Endothelial cell of umbilical vein (primary cell): ENCODE data around the gene PLPPR3. TPM values are rescaled to one million over a fixed set of nuclear protein-coding genes. Genes with fewer than 3 reads are reported as not detected.

ENCODE experiments used
- BruUV-seq: library from RNA; stranded (reverse); fragments of 400-500 nt; replicated peaks from 2 replicates; lab custom pipeline; 2021; lab: Mats Ljungman, UMichigan
- CTCF ChIA-PET: fragments of 300-600, 350-600 bp; sonication (Branson Sonifier 250); formaldehyde crosslinking; loops from one replicate; lab custom pipeline; 2021; ENCODE audit warnings: antibody characterized with exemption, inconsistent platforms; lab: Charles Lee
- POLR2A ChIA-PET: fragments of 300-600, 350-600 bp; sonication (Branson Sonifier 250); formaldehyde crosslinking; loops from one replicate; lab custom pipeline; 2021; ENCODE audit warnings: antibody characterized with exemption, inconsistent platforms; lab: Charles Lee
- DNase-seq: peaks from one replicate; pipeline ENCODE4 v3.0.0-alpha.2; 2011; ENCODE audit warnings: low read depth, low spot score
- FAIRE-seq: peaks from 2 replicates; lab custom pipeline; 2011; peaks lifted over from hg19 to GRCh38; lab: Jason Lieb, UNC
- H2AFZ ChIP-seq: 2 replicates; pipeline ENCODE4 v1.6.0; 2012; ENCODE audit warnings: low read depth, low read length, control low read depth, inconsistent platforms
- H3K27ac ChIP-seq: 2 replicates; pipeline ENCODE4 v1.5.1; 2011; ENCODE audit warnings: low read depth, mild to moderate bottlenecking, control low read depth, low read length, moderate library complexity; ENCODE audit not compliant: insufficient read depth
- H3K27me3 ChIP-seq, 2 experiments: 2 replicates each; pipeline versions ENCODE4 v1.6.0 to v1.6.1; 2011; ENCODE audit warnings: low read length in 2 of 2, mixed read lengths in 1 of 2; ENCODE audit not compliant: control insufficient read depth in 2 of 2, insufficient read depth in 2 of 2
- H3K36me3 ChIP-seq, 2 experiments: 2 replicates in 1 of 2; 3 replicates in 1 of 2; pipeline ENCODE4 v1.5.1; 2011; ENCODE audit warnings: low read length in 2 of 2, mild to moderate bottlenecking in 1 of 2, moderate library complexity in 1 of 2; ENCODE audit not compliant: control insufficient read depth in 2 of 2, insufficient read depth in 2 of 2; ENCODE audit errors: extremely low read depth in 1 of 2
- H3K4me1 ChIP-seq: 3 replicates; pipeline ENCODE4 v1.5.1; 2011; ENCODE audit warnings: mild to moderate bottlenecking, low read length; ENCODE audit not compliant: control insufficient read depth, insufficient read depth; ENCODE audit errors: extremely low read depth
- H3K4me2 ChIP-seq: 2 replicates; pipeline ENCODE4 v1.6.1; 2011; ENCODE audit warnings: low read length, control low read depth, mixed read lengths; ENCODE audit not compliant: insufficient read depth
- H3K4me3 ChIP-seq, 3 experiments: fragments of 200-600 bp in 1 of 3; sonication (generic), shearing (Covaris generic) in 1 of 3; replicated peaks in 1 of 3; 2 replicates each; pipeline ENCODE4 v1.5.1; 2011 to 2016; ENCODE audit warnings: control low read depth in 3 of 3, low read length in 3 of 3, mild to moderate bottlenecking in 2 of 3, inconsistent platforms in 1 of 3, low read depth in 1 of 3, moderate library complexity in 1 of 3; ENCODE audit not compliant: insufficient read depth in 1 of 3
- H3K79me2 ChIP-seq: 2 replicates; pipeline ENCODE4 v1.6.0; 2012; ENCODE audit warnings: low read length, inconsistent platforms; ENCODE audit not compliant: control insufficient read depth, insufficient read depth
- H3K9ac ChIP-seq: replicated peaks from 2 replicates; pipeline ENCODE3; 2011; ENCODE audit warnings: low read length, control low read depth; ENCODE audit not compliant: insufficient read depth; ENCODE audit errors: extremely low read depth
- H3K9me1 ChIP-seq: replicated peaks from 3 replicates; pipeline ENCODE4 v1.6.0; 2011; ENCODE audit warnings: mild to moderate bottlenecking, low read length; ENCODE audit not compliant: control insufficient read depth, insufficient read depth; ENCODE audit errors: extremely low read depth
- H3K9me3 ChIP-seq: replicated peaks from 2 replicates; pipeline ENCODE4 v1.5.1; 2012; ENCODE audit warnings: low read length, inconsistent platforms; ENCODE audit not compliant: control insufficient read depth, insufficient read depth
- H4K20me1 ChIP-seq: replicated peaks from 2 replicates; pipeline ENCODE3; 2011; ENCODE audit warnings: mild to moderate bottlenecking, low read length; ENCODE audit not compliant: control insufficient read depth, insufficient read depth; ENCODE audit errors: extremely low read depth
- EZH2 ChIP-seq: IDR thresholded peaks from 2 replicates; pipeline ENCODE4 v1.6.1; 2012; ENCODE audit warnings: borderline replicate concordance, low read depth, mild to moderate bottlenecking, moderate library complexity, low read length, inconsistent platforms; ENCODE audit not compliant: severe bottlenecking
- FOS ChIP-seq: IDR thresholded peaks from 2 replicates; pipeline ENCODE4 v1.6.1; 2011; ENCODE audit warnings: mild to moderate bottlenecking, low read length, moderate library complexity, borderline replicate concordance; ENCODE audit not compliant: insufficient read depth
- GATA2 ChIP-seq: IDR thresholded peaks from 2 replicates; pipeline ENCODE4 v1.7.0; 2011; ENCODE audit warnings: low read depth, mild to moderate bottlenecking, moderate library complexity, mixed read lengths, low read length; ENCODE audit not compliant: insufficient read length, insufficient read depth
- JUN ChIP-seq: IDR thresholded peaks from 2 replicates; pipeline ENCODE4 v1.6.1; 2011; ENCODE audit warnings: borderline replicate concordance, low read depth; ENCODE audit not compliant: insufficient read length, insufficient read depth
- MYC ChIP-seq: IDR thresholded peaks from one replicate; pipeline ENCODE4 v1.6.1; 2011; ENCODE audit warnings: mild to moderate bottlenecking, low read depth, low read length
- POLR2A ChIP-seq: IDR thresholded peaks from 2 replicates; pipeline ENCODE4 v1.6.1; 2012; ENCODE audit warnings: low read depth, mild to moderate bottlenecking, control low read depth, low read length
- POLR2AphosphoS5 ChIP-seq: IDR thresholded peaks from 2 replicates; pipeline ENCODE4 v1.6.1; 2012; ENCODE audit warnings: low read depth, mild to moderate bottlenecking, control low read depth, low read length, moderate library complexity; ENCODE audit not compliant: insufficient read depth
- dilution Hi-C: fragments of 300-500 bp; cut with MboI; formaldehyde crosslinking; loops from one replicate; pipeline ENCODE4 v1.15.0; 2019; ENCODE audit warnings: low sequenced_read_pairs; ENCODE audit not compliant: extremely low pct_ligation_motif_present
- intact Hi-C: fragments of 100-400 bp; cut with micrococcal nuclease; formaldehyde crosslinking; loops from one replicate; pipeline ENCODE4 v1.10.0; 2022
- polyA plus RNA-seq, 4 experiments: library from polyadenylated mRNA; depleted of rRNA in 3 of 4; stranded (reverse) in 3 of 4; unstranded in 1 of 4; fragments of >200 nt; gene quantifications; 2 replicates each; pipeline versions ENCODE4 v1.2.1 to v1.2.3, GENCODE V29; 2011 to 2012; ENCODE audit warnings: missing spikeins in 1 of 4
- total RNA-seq: library from RNA; stranded (reverse); gene quantifications from 2 replicates; pipeline ENCODE4 v1.2.3, GENCODE V29; 2021
- TF ChIP-seq, protein P1 (sequence below), 2 donors: IDR thresholded peaks; 1 replicate in 1 of 2; 2 replicates in 1 of 2; pipeline ENCODE4 v1.5.1; 2011; ENCODE audit warnings: low read length in 2 of 2, mild to moderate bottlenecking in 2 of 2, moderate library complexity in 2 of 2, control low read depth in 1 of 2, inconsistent platforms in 1 of 2, low read depth in 1 of 2; ENCODE audit not compliant: insufficient read depth in 1 of 2; ENCODE audit errors: extremely low read depth in 1 of 2
- TF ChIP-seq, protein P2 (sequence below): IDR thresholded peaks from 2 replicates; pipeline ENCODE4 v1.6.1; 2011; ENCODE audit not compliant: insufficient read depth, insufficient read length

The PLPPR3 gene
- total and polyA plus RNA-seq, 2 donors (not counting 3 experiments of a cell fraction or from before 2014, with no cell fraction given) = 1.1 to 1.2 TPM

DNA sequence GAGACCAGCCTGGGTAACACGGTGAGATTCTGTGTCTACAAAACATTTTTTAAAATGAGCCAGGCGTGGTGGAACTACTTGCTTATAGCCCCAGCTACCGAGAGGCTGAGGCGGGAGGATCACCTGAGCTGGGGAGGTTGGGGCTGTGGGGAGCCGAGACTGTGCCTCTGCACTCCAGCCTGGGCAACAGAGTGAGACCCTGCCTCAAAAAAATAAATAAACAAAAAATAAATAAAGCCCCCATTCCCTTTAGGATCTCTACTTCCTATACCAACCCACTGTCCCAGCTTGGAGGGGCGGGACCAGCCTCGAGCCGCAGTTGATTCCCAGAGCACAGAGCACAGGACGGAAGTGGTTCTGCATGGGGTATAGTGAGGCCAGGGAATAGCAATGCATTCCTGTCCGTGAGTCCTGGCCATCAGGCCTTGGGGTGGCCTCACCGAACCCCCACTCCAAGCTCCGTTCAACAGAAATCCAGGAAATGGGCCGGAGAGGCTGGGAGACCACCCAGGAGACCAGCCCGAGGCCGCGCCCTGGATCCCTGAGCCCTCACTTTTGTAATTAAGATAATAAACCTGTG, 29.4 kb downstream of the PLPPR3 start:
- Histone ChIP-seq H3K9ac (no peak overlapping the region), H3K36me3 (no peaks in the 10 kb centered on the region), H3K27ac (no peak overlapping the region), H3K4me3 (no peak overlapping the region), H3K27me3 (no peaks in the 10 kb centered on the region), H4K20me1 (no peaks in the 10 kb centered on the region), H3K9me3 (no peaks in the 10 kb centered on the region), H3K4me1 (peaks cover 27% of the 10 kb centered on the region), H3K9me1 (no peaks in the 10 kb centered on the region), H3K4me2 (no peak overlapping the region), H3K79me2 (no peaks in the 10 kb centered on the region), H2AFZ (no peak overlapping the region)
- ChIA-PET POLR2A (no interaction called here), CTCF (interaction anchor here (2.1 kb wide), 1 partner anchor 22 kb away, joined by 6 read pairs; no protein-coding TSS in a partner anchor)
- FAIRE-seq (no peak), DNase-seq (no peak)
- dilution Hi-C loops (no loop called here), intact Hi-C loops (loop anchor here (10.0 kb wide), 1 partner anchor 452 kb away; the partner anchor contains the start of genes ATP5F1D and MIDN)
- BruUV-seq = no TSS peak
- no peak for TF ChIP-seq POLR2AphosphoS5
- no peak for TF ChIP-seq FOS
- TF ChIP-seq MYC = no peak
- TF ChIP-seq EZH2 = no peak
- no peak for TF ChIP-seq GATA2
- TF ChIP-seq, protein P1, sequence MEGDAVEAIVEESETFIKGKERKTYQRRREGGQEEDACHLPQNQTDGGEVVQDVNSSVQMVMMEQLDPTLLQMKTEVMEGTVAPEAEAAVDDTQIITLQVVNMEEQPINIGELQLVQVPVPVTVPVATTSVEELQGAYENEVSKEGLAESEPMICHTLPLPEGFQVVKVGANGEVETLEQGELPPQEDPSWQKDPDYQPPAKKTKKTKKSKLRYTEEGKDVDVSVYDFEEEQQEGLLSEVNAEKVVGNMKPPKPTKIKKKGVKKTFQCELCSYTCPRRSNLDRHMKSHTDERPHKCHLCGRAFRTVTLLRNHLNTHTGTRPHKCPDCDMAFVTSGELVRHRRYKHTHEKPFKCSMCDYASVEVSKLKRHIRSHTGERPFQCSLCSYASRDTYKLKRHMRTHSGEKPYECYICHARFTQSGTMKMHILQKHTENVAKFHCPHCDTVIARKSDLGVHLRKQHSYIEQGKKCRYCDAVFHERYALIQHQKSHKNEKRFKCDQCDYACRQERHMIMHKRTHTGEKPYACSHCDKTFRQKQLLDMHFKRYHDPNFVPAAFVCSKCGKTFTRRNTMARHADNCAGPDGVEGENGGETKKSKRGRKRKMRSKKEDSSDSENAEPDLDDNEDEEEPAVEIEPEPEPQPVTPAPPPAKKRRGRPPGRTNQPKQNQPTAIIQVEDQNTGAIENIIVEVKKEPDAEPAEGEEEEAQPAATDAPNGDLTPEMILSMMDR (IDR thresholded peaks at IDR 0.05; ENCODE audit: extremely low read depth in 1 of 2, insufficient read depth in 1 of 2, low read depth in 1 of 2, low read length in 2 of 2) = no peak
- TF ChIP-seq JUN = no peak
- no peak for TF ChIP-seq POLR2A
- TF ChIP-seq, protein P2, sequence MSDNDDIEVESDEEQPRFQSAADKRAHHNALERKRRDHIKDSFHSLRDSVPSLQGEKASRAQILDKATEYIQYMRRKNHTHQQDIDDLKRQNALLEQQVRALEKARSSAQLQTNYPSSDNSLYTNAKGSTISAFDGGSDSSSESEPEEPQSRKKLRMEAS = no peak
